Stimulated activated CD4-positive, alpha-beta T cell treated with anti-CD3 and anti-CD28 coated beads, Interleukin-4, amount 100 ng/mL, for 1 hour (primary cell): ENCODE data around the gene ZNF488.

Experiments used
- DNase-seq: peaks from one replicate; pipeline ENCODE4 v3.0.0-alpha.2; 2020

The ZNF488 gene

DNA sequence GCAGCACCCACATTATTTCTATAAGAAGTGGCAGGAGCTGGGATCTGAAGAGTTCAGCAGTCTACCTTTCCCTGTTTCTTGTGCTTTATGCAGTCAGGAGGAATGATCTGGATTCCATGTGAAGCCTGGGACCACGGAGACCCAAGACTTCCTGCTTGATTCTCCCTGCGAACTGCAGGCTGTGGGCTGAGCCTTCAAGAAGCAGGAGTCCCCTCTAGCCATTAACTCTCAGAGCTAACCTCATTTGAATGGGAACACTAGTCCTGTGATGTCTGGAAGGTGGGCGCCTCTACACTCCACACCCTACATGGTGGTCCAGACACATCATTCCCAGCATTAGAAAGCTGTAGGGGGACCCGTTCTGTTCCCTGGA is 36.8 kb downstream of the ZNF488 start:
- DNase-seq = no peak

DNA sequence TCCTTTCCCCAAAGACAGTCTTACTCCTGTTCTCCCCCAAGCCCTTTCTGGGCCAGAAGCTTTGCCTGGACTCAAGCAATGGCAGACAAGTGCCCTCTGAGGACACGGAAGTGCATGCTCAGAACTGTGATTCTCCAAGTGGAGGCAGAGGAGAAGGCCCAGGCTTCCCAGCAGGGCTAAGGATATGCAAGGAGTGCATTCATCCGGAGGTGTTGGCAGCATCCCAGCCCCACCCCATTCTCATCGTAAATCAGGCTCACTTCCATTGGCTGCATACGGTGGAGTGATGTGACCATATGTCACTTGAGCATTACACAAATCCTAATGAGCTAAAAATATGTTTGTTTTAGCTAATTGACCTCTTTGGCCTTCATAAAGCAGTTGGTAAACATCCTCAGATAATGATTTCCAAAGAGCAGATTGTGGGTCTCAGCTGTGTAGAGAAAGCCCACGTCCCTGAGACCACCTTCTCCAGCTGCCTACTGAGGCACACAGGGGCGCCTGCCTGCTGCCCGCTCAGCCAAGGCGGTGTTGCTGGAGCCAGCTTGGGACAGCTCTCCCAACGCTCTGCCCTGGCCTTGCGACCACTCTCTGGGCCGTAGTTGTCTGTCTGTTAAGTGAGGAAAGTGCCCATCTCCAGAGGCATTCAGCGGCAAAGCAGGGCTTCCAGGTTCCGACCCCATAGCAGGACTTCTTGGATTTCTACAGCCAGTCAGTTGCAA is 37.4 kb downstream of the ZNF488 start:
- DNase-seq = no peak

DNA sequence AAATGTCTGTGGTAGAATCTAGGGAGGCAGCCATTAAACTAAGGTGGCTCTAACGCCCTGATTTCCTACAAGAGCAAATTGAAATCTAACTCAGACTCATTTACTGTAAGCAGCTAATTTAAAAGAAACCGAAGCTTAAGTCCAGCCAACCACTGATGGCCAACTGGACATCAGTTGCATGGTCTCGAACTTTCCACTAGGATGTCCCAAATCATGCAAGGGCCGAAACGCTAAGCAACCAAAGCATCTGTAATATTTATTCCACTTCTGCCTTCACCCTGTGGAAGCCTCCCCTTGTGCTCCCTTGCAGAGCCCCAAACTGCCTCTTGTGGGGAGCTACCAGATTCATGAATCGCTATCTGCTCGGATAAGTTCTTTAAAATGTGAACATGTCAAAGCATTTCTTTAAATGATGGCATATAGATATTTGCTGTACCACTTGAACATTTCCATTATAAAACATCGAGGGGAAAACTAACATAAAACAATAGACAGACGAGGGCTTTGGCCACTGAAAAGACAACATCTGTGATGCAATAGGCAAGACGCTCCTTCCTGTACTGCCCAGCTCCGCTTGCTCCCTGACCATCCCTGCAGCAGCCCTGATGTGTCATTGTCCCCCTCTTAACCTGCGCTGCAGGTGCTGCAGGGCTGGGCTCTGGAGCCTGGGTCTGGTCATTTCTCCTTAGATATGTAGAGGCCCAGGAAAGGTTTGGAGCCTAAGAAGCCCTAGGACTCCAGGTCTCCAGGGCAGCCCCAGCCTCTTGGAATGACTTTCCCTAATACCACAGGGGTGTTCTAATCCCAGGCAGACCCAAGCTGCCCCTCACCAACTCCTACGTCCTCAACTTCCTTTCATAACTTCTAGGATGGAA is 38.9 kb downstream of the ZNF488 start:
- no peak for DNase-seq

DNA sequence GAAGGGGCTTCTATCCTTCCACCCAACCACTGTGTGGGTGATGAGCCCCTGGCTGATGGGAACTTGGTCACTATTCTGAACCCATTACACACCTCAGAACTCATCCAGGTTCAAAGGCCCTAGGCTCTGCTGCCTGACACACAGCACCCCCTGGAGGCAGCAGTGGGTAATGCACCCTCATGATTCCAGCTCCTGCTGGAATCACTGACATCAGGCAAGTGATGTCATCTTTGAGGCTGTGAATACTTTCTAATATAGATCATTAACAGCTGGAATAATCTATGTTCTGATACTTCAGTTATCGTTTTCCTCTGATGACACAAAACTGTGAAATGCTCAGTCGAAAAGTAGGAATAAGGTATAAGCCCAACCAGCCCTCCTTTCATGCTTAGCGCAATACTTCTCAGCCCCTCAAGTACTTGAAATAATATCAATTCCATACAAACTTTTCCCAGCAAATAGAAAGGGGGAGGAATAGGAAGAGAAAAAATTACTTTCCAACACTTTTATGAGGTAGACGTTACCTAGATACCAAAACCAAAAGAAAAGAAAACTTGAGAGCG is 43.4 kb downstream of the ZNF488 start:
- DNase-seq = peak; percentile 74

DNA sequence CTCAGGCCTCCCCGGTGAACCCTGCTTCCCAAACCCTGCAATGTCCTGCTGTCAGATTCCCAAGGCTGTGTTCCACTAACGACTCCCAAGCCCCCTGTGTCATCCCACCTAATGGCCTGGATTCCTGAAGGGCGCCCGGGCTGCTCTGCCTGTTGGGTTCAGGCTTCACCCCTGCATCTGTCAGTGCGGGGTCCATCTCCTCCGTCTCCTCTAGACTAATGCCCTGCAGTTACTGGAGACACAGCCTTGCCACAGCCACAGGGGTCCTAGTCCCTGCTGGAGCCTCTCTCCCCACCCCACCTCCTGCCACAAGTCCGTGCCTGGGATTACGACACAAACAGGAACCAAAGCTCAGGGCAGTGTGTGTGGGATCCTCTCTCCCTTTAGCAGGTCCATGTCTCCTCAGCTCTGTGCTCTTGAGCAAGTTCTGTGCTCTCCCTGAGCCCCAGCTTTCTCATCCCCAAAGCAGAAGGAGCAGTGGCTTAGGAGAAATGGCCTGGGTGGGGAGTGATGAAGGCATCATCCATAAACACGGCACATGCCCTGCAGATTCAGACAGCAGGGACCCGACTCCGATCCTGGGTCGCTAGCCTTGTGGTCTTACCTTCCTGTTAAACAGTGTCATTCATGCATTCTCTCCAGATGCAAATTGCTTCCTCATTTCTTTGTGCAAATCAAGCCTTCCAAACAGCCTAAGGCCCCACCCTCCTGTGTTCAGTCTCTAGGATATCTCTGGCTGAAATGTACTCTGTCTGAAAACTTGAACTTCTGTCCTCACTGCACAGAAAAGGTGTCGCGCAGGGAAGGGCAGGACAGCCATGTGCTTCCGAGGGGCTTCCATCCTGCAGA is 44.1 kb downstream of the ZNF488 start:
- no peak for DNase-seq

DNA sequence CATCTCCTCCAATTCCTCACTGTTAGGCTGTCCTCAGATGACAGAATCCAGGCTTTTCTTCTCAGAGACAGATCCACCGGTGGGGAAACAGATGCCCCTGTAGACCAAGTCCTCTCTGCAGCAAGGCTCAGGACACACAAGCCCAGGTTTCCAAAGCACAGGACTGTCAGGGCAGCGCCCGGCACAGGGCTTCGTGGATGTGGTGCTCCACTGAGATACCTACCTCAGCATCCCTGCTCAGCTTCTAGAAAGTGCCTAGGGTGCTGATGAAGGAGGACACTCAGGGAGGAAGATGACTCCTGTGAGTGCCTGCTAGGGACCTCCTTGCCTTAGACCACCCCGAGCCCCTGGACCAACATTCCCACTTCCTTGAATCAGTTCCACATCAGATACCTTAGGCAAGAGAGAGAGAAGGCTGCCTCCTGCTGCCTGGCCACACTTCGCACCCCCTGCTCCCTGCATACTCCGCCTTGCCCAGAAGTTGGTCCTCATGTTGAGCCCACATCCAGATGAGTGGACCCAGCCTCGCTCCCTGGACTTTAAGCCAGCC is 44.8 kb downstream of the ZNF488 start:
- DNase-seq = no peak

DNA sequence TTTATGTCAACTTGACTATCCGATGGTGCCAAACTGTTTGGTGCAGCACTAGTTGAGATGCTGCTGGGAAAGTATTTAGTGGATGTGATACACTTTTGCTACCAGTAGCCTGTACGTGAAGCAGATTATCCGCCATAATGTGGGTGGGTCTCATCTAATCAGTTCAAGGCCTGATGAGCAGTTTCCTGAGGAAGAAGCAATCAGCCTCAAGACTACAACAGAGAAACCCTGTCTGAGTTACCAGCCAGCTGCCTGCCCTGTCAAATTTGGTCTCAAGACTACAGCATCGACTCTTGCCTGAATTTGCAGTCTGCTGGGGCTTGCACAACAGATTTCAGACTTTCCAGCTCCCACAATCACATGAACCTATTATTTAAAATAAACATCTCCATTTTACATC is 46.8 kb downstream of the ZNF488 start:
- DNase-seq = no peak

DNA sequence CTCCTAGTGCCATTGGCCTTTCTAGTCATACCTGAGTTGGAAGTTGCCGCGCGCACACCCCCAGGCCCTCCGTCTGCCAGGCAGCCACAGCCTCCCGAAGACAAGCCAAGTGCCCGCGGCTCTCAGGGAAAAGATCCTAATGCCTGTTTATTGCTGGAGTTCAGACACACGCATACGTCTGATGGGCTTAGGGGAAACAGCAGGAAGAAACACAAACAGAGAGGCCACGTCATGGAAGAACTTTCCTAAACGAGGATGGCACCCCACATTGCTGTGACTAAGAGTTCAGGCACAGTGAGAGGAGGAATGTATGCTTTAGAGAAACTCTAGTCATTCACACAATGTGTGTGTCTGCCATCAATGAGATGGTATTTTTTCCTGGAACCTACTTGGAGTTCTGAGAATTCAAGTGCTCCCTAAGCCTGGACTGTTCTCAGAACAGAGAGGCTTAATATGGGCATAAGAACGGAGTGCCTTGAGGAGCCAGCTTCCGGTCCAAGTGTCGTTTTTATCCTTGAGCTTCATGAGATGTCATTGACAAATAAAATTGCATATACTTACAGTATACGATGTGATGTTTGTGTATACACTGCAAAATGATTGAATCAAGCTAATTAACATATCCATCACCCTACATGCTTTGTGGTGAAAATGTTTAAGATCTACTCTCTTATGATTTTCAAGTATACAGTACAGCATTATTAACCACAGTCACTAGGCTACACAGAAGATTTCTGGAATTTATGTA is 47.5 kb downstream of the ZNF488 start:
- no peak for DNase-seq

DNA sequence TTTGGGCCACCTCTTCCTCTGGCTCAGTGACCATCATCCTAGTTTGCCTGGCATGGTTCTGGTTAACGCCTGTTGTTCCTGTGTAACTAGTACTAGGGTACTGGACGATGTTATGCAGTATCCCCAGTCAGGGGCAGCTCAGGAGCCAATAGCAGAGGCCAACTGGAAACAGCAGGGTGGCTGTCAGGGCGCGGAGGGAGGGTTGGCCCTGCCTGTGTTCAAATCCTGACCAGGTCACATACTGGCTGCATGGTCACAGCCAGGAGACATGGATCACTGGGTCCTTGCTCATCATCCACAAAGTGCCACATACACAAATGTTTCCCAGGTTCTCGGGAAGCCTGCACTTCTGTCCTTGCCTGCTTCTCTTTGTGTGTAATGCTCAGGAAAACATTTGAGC is 48.2 kb downstream of the ZNF488 start:
- no peak for DNase-seq

DNA sequence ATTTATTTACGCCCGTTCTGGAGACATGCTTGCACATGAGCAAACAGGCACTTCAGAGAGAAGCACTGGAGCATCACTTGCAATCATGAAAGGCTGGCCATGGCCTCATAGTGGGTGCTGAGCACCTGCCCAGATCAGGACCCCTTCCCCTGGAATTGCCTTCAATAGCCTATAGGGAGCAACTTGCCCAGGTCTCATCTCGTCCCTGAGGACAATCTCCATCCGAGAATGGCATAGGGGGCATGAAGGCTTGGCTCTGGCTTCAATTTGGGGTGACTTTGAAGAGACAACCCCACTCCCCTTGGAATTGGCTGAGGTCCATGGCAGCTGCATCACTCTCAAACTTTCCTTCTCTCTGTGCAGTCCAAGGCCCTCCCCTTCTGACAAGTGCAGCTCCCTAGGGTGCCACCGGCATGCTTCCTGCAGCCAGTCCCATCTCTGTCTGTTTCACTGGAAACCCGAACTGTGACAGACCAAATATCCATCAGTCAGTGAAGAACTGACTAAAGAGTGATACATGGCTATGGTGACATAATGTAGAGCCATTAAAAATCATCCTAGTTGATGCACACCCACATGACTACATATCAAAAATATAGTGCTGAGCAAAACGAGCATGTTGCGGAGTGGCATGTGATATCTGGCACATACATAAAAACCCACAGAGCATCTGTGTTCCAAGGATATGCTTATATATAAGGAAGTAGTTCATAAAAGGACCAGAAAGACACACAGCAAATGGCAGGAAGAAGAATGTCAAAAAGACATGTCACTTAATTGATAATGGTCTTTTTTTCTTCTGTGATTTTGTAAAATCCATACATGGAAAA is 49.4 kb downstream of the ZNF488 start:
- no peak for DNase-seq

DNA sequence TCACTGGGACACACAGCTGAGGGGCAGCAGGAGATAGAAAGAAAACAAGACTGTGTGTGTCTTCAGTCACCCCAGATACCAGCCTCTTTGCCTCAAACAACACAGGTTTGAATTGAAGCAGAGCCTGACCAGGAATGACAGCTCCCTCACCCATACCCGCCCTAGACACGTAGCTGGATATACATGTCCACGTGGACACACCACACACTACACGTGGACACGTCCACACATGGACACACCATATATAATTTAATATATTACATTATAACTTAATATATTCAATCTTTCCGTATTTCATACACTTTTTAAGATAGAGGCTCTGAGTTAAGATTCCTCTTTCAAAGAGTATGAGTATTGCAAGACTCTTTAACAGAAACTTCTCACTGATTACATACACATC is 50.6 kb downstream of the ZNF488 start:
- DNase-seq = no peak

DNA sequence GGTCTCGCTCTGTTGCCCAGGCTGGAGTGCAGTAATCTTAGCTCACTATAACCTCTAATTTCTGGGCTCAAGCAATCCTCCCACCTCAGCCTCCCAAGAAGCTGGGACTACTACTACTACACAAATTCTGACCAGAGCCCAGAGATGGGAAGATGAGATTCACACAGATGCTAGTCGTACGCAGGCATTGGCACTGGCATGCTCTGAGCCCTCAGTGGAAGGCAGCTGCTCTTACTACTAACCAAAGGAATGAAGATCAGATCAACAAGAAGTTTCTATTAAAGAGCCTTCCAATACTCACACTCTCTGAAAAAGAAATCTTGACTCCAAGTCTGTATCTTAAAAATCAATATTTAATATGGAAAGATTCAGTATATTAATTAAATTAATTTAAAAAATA is 51.1 kb downstream of the ZNF488 start:
- no peak for DNase-seq

DNA sequence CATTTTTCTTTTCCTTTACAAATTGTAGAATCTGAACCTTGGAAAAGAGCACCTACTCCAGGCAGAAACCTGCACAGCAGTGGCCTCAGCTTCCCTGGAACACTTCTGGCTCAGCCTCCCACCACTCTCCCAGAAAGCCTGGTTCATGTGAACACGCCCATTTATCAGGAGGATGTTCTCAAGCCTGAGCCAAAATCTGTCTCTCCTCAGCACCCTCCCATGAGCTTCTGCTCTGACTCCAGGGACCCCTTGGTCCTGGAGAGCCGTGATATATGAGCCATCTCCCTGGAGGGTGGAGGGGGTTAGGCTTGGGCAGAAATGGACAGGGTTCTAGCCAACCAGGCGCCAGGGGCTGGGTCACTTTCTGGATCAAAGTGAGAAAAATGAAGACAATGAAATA is 51.7 kb downstream of the ZNF488 start:
- no peak for DNase-seq

DNA sequence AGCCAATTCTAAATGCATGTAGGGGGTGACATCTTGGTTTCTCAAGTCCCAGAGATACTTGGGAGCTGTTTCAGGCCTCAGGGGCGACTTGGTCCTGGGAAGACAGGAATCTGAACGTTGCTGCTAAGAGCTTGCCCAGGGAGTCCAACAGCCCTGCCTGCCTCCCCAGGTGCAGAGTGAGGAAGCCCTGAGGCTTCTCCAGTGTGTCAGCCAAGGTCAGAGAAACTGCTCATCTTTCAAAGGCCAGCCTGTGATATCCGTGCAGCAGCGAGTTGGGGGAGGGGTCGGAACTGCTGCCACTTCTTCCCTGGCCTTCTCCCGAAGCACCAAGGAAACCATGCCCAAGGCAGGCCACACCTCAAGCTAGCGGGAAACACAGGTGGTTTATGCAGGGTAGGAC is 52.1 kb downstream of the ZNF488 start:
- DNase-seq = no peak

DNA sequence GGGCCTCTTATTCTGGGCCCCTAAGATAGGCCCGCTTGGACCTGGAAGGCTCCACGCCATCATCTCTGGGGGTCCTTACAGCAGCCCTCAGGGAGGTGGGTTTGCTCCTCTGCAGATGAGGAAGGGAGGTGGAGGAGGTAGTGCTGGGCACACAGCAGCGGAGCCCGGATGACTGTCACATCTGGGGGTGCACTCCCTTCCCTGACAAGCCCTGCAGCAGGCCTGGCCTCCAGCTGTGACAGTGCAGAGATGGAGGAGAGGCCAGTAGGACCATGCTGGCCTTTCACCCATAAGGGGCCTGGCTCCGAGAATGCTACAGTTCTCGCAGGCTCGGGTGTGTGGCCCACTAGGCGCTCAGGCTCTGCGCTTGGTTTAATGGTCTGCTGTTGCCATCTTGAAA is 52.6 kb downstream of the ZNF488 start:
- no peak for DNase-seq

DNA sequence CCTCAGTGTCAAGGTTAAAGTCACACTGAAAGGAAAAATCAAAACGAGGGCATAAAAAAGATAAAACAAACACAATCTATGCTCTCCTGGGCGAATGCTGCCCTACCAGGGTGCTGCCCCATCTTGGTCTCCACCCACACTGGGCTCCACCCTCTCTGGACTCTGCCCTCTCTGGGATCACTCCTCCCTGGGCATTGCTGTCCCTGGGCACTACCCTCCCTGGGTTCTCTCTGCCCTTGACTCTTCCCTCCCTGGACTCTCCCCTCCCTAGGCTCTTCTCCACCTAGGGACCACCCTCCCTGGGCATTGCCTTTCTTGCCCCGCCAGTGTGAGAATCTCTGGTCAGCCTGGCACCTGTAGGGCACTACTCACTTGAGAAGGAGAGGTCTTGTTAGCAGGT is 53.3 kb downstream of the ZNF488 start:
- no peak for DNase-seq

DNA sequence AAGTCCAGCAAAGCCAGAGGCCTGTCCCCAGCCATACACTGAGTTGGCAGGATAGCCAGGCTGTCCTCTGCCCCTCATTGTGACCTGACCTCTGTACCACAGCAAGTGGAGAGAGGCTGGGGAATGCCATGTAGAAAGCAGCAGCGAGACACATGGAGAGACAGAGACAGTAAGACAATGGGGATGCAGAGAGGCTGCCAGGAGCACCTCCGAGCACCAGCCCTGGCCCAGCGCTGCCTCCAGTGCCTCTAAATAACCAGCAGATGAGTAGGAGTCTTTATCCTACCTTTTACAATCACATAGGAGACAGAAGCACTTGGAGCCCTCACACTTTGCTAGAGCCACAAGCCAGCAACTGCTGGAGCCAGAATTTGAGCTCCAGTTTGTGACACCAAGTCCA is 53.7 kb downstream of the ZNF488 start:
- DNase-seq = no peak

DNA sequence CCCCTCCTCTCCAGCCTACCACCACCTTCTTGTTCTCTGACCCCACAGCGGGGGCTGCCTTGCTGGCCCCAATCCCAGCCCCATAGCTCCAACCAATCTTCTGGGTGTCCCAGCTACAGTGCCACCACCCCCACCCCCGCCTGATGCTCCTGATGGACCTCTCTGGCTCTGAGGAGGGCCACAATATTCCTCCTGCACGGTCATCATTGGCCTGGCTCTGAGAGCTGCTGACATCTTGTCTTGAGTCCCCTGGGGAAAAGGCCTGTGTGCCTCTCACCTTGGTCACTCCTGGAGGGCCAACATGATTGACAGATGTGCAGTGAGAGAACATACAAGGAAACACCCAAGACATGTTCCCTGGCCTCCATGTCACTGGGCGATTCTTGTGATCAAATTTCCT is 54.2 kb downstream of the ZNF488 start:
- no peak for DNase-seq

DNA sequence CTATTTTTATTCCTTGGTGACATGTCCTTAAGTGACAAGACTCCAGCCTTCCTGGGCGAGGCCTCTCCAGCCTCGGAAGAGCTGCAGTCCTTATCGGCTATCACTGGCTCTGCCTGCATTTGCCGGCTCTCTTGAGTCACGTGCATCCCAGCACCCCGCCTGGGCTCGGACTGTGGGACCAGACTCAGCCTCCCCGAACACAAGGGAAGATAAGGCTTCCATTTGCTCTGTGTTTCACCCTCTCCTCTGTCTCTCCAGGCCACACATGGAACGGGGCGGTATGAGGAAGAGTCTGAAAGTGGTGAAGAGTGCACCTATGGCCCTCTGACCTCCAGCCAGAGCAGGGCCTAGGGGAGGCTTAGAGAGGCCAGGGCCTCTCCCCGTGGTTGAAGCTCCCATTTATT is 57.2 kb downstream of the ZNF488 start:
- no peak for DNase-seq

DNA sequence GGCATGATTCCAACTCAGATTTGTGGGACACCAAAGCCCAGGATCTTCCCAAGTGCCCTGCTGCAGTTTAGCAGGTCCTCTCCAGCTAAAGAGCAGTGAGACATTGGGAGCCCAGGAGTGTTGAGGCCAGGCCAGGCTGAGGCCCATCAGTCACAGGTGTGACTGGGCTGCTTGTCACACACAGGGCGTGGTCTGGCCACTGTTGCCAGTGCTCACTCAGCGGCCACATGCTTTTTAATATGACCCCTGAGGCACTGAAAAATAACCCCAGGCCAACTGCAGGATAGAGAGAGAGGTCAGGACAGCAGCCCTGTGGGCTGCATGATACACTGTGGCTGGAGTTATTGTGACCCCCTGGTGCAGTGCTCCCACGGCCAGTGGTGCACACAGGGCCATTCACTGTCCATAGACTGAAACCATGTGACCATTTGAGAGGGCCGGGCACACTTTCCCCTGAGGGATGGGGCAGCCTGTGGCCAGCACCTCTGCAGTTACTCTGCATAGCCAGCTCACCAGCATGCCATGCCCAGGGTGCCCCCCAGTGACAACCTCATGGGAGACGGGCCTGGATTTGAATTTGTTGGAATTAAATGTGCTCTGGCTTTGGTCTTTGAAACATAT is 57.7 kb downstream of the ZNF488 start:
- no peak for DNase-seq
